CD1c-positive myeloid dendritic cell (primary cell): ENCODE measurements around the gene PEX5L.
A peak's percentile ranks its signal among the peaks of the same experiment; 100 is the strongest.
"Not testable (repeated sequence)": the region's sequence is repeated elsewhere in the genome, so short reads cannot be mapped to it uniquely, and the experiment has no call there.

Source experiments
- DNase-seq: peaks from one replicate; pipeline ENCODE4 v3.0.0-alpha.2; 2016; ENCODE audit errors: extremely low spot score

PEX5L gene, protein sequence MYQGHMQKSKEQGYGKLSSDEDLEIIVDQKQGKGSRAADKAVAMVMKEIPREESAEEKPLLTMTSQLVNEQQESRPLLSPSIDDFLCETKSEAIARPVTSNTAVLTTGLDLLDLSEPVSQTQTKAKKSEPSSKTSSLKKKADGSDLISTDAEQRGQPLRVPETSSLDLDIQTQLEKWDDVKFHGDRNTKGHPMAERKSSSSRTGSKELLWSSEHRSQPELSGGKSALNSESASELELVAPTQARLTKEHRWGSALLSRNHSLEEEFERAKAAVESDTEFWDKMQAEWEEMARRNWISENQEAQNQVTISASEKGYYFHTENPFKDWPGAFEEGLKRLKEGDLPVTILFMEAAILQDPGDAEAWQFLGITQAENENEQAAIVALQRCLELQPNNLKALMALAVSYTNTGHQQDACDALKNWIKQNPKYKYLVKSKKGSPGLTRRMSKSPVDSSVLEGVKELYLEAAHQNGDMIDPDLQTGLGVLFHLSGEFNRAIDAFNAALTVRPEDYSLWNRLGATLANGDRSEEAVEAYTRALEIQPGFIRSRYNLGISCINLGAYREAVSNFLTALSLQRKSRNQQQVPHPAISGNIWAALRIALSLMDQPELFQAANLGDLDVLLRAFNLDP

GRCh38 chr3:180036671-180037455 is at the start of gene PEX5L:
TSS of gene PEX5L (minus strand) at chr3:180036937. CDS start at chr3:180036599, 338 bp downstream.
- DNase-seq, result peak; percentile 6

- no peak for DNase-seq
Observed at GRCh38 chr3:180085122-180085710, 48.5 kb upstream of the PEX5L start.

- DNase-seq, result no peak
Observed at GRCh38 chr3:180082699-180083098, 46.0 kb upstream of the PEX5L start.

DNA sequence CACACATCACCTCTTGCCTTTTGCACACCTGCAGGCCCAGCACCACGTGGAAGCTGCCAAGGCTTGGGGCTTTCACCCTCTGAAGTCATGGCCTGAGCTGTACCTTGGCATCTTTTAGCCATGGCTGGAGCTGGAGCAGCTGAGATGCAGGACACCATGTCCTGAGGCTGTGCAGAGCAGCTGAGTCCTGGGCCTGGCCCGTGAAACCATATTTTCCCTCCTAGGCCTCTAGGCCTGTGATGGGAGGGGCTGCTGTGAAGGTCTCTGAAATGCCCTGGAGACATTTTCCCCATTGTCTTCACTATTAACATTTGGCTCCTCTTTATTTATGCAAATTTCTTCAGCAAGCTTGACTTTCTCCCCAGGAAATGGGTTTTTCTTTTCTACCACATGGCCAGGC is 41.9 kb upstream of the PEX5L start:
- DNase-seq, result no peak

DNA sequence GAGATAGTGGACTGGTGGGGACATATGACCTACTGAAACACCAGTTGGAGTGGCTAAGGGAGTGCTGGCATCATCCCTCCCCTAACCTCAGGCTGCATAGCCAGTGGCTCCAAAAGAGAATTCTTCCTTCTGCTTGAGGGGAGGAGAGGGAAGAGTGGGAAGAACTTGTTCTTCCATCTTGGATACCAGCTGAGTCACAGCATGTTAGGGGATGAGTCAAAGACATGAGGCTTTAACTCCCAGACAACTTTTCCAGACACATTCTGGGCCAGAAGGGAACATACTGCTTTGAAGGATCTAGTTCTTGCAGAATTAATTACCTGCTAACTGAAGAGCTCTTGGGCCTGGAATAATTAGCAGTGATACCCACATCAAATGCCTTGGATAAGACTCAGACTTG is 36.8 kb upstream of the PEX5L start:
- no peak for DNase-seq

- no peak for DNase-seq
Observed at GRCh38 chr3:180072786-180073185, 36.0 kb upstream of the PEX5L start.

GRCh38 chr3:180070925-180071324 is 34.2 kb upstream of the PEX5L start:
- DNase-seq, result no peak

DNA sequence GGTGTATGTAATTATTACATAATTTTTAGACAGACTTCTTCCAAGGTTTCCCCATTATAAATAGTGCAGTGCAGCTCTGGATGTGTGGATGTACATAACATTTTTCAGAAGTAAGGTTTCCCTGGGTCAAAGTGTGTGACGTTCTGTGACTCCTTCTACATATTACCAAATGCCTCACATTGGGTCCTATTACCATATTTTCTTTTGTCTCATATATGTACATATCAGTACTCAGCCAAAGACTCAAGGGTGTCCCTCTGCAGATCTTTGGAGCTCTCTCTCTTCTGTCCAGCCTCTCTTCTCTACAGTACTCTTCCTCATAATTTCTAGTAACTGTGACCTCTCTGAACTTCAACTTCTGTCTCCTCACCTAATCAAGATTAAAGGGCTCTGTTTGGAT is 31.3 kb upstream of the PEX5L start:
- no peak for DNase-seq

DNA sequence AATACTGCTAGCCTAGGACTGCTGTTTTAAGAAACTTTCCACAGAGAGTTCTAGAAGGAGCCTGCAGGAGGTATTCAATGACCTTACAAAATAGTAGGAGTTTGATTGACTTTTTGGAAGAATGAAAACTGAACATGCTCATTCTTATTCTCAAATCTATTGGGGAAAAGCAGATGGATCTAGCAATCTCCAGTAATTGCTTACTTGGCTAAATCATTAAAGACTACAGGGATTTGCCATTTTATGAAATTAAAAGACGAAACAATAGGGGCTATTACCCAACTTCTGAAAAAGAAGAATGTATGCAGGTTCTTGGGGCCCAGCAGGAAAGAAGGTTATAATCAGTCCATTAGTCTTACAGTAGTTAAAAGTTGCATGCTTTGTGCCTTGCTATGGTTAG is 29.9 kb upstream of the PEX5L start:
- DNase-seq, result no peak

DNA sequence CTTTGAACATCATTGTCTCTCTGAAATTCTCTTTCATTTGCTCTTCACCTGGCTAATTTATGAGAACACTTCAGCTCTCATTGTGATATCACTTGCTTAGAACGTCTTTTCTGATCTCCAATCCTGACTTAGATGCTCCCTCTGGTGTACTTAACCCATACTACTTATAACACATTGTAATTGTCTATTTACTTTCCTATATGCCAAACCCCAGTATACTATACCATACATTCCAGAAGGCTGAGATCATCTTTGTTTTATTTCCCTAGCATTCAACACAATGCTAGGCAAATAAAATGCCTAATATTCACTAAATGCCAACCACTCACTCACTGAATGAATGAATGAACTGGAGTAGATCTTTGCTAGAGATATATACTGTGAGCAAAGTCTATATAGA is 27.0 kb upstream of the PEX5L start:
- DNase-seq, result no peak

DNA sequence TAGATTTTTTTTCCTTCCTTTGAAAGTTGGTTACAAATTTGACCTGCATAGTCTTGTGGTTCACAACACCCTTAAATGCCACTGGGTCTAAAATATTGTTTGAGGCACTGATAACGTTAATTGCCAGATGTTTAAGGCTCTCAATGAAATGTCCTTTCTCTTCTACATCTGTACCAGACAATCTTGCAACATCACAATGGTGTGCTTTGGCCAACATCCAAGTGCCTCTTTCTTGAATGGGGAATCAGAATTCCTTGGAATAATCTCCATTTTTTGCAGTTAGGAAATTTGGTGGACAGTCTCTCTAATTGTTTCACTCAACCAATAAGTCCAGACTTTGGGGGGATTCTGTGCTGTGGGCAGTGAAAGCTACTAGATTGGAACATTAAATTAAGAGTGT is 26.0 kb upstream of the PEX5L start:
- DNase-seq, result no peak

DNA sequence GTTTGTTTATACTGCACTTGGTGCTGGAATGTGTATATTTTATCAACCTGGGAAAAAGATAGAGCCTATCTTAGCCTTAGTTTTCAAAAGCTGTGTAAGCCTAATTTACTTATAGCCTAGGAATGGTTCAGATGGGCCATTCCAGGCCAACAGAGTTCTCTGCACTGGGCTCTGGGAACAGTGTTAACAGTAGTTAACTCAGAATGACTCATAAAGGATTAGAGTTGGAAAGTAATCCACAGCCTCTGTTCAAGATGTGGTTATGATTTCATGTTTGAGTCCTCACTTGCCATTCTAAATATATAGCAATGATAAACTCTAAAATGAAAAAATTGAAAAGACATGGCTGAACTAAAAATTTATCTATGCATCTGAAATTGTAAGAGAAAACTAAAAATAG is 22.6 kb upstream of the PEX5L start:
- DNase-seq, result no peak

DNA sequence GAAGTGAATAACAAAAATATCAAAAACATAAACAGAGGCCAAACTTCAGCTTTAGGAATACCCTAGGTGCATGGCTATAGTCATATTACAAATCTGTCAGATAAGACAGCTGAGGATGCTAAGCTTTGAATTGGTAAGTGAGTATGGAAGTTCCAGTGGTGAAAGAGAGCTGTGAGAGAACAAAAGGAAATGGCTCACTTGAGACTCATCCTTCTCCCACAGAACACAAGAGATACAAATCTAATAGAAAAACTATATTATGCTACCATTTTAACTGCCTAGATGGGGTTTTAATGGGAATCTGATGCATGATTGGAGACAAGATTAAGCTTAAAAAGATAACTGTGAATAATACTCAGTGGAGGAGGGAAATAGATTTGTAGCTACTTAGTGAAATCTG is 21.5 kb upstream of the PEX5L start:
- no peak for DNase-seq

DNA sequence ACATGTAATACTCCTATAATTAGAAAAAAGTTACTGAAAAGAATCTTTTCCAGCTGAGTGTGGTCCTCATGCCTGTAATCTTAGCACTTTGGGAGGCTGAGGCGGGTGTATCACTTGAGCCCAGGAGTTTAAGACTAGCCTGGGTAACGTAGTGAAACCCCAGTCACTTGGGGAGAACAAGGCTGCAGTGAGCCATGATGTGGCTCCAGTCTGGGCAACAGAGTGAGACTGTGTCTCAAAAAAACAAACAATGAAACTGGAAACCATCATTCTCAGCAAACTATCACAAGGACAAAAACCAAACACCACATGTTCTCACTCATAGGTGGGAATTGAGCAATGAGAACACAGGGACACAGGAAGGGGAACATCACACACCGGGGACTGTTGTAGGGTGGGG is 18.9 kb upstream of the PEX5L start:
- not testable (repeated sequence) for DNase-seq

DNA sequence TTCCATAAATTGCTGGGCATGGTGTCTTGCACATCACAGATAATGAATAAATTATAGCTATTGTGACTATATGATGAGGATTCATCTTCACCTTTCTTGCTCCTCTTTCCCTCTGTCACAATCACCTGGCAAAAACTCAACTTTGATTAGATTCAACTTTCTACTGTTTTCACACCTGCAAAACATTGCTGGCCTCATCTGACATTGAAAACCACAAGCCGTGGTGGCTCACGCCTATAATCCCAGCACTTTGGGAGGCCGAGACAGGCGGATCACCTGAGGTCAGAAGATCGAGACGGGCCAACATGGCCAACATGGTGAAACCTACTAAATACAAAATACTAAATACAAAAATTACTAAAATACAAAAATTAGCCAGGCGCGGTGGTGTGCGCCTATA is 12.7 kb upstream of the PEX5L start:
- no peak for DNase-seq

DNA sequence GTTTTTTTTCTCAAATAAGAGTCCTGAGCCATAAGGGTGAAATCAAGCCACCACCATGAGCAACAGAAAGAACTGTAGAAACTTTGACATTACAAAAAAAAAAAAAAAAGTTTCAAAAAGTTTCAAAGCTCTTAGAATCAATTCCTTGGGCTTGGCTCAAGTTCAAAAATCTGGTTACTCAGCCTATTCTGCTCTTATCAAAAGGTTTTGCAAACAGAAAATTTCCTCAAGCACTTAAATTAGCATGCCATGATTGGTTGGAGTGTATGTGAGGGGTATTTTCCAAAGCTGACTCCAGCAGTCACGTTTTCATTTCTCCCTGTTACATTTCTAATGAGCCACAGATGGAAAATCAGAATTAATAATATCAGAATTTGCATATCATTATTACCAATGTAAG is 12.1 kb upstream of the PEX5L start:
- DNase-seq, result no peak

DNA sequence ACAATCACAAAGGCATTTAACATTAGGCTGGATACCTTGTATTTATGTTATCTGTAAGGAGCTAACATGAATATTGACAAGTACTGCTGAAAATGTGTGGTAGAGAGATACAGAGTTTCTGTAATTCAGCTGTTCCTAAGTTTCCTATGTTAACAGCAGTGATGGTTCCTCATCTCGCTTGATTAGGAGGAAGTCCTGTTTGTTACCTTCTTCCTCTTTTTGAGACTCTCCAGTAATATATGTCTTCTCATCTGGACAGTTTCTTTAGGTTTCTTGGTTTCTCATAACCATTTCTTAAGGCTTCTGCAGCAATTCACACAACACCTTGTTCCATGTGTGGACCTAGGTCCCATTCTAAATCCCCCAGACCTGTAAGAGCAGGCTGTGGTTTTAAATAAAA is 11.4 kb upstream of the PEX5L start:
- DNase-seq, result peak; percentile 56

GRCh38 chr3:180040966-180041365 is 4.2 kb upstream of the PEX5L start:
- DNase-seq, result no peak

DNA sequence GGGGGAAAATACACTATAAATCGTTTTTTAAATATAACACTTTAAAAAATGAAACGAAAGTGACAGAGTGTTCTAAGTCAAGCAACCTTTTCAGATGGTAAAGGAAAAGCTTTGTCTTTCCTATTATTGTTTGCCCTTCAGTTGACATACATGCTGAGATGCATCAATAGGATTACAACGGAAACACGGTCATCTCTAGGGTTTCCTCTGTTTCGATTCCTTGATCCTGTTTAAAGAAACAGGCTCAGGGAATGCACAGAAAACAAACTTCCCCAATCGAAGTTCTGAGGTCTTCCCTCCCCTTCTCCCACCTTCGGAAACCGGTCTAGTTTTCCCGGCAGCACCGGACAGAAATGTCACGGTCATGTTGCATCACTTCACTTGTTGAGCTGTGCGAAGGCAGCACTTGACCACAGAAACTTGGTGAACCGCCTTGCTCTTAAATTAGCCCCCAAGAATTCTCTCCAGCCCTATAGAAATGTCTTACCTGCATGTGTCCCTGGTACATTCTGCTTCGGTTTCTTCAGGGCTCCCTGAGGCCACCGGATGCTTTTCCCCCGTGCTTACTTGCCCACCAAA is 556 bp downstream of the PEX5L start:
- no peak for DNase-seq

GRCh38 chr3:180026997-180027396 is 9.7 kb downstream of the PEX5L start:
- no peak for DNase-seq

GRCh38 chr3:180018543-180018942 is 18.2 kb downstream of the PEX5L start:
- no peak for DNase-seq

- no peak for DNase-seq
Observed at GRCh38 chr3:180017846-180018245, 18.9 kb downstream of the PEX5L start.
